ENCODE measurements around the gene ACOT7. TPM values are rescaled to one million over a fixed set of nuclear protein-coding genes. Genes with fewer than 3 reads are reported as not detected.

ACOT7 gene
- total RNA-seq, 1 experiment from 2014 or later, result 165 TPM

DNA sequence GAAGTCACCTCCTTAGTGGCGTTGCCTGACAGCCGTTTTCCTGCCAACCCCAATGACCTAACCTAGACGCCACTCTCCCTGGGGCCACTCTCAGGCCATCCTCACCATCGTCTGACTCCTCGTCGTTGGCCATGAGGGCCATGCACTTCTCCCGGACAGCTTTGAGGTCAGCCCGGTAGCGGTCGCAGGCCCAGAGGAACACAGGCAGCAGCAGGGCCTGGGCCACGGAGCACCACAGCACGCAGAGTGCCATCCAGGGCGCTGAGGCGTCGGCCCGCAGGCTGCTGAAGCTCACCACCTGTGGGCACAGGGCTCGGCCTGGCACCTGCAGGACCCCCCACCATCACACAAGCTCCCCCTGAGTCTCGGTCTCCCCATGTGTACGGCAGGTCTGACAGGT lies 142.3 kb downstream of the ACOT7 start:
- H3K36me3 ChIP-seq (ENCODE audit: low read depth, low read length), result peaks cover 6% of the 10 kb centered on the region; the same call in 1 of the 2 replicates
- no peaks in the 10 kb centered on the region for H3K79me2 ChIP-seq (ENCODE audit: low read length)
- ATAC-seq (no peak), DNase-seq (no peak)
- ChIA-PET CTCF (no interaction called here), POLR2A (ENCODE audit: unreplicated experiment) (no interaction called here)
- peaks cover 13% of the 10 kb centered on the region for H3K4me1 ChIP-seq (ENCODE audit: insufficient read depth, low read length)
- H3K9me2 ChIP-seq (replicated peaks; ENCODE audit: low read length), result no peaks in the 10 kb centered on the region
- H3F3A ChIP-seq (ENCODE audit: low read length, unreplicated experiment), result no peaks in the 10 kb centered on the region
- H2AFZ ChIP-seq (ENCODE audit: low read length), result no peak overlapping the region
- intact Hi-C loops (cut with micrococcal nuclease), result no loop called here
- H3K9me3 ChIP-seq (ENCODE audit: low read length), result no peaks in the 10 kb centered on the region
- TF ChIP-seq, protein P1, sequence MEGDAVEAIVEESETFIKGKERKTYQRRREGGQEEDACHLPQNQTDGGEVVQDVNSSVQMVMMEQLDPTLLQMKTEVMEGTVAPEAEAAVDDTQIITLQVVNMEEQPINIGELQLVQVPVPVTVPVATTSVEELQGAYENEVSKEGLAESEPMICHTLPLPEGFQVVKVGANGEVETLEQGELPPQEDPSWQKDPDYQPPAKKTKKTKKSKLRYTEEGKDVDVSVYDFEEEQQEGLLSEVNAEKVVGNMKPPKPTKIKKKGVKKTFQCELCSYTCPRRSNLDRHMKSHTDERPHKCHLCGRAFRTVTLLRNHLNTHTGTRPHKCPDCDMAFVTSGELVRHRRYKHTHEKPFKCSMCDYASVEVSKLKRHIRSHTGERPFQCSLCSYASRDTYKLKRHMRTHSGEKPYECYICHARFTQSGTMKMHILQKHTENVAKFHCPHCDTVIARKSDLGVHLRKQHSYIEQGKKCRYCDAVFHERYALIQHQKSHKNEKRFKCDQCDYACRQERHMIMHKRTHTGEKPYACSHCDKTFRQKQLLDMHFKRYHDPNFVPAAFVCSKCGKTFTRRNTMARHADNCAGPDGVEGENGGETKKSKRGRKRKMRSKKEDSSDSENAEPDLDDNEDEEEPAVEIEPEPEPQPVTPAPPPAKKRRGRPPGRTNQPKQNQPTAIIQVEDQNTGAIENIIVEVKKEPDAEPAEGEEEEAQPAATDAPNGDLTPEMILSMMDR (conservative IDR thresholded peaks at IDR 0.05; ENCODE audit: low read depth, low read length), result no peak
- TF ChIP-seq EZH2phosphoT487 (IDR thresholded peaks at IDR 0.05; ENCODE audit: borderline replicate concordance, low read length) (no peak), EZH2 (IDR thresholded peaks at IDR 0.05; ENCODE audit: low read length, unreplicated experiment) (no peak)
- H3K4me2 ChIP-seq (ENCODE audit: low read length), result no peak overlapping the region
- H3K27me3 ChIP-seq (ENCODE audit: low read length), result no peaks in the 10 kb centered on the region
- no TSS peak for BruUV-seq (replicated peaks)
- no peak overlapping the region for H3K9ac ChIP-seq (ENCODE audit: low read length)
- H3K27ac ChIP-seq (ENCODE audit: low read length), result no peak overlapping the region
- H3K4me3 ChIP-seq (ENCODE audit: low read length), result no peak overlapping the region
- no peaks in the 10 kb centered on the region for H4K20me1 ChIP-seq (ENCODE audit: low read length)

DNA sequence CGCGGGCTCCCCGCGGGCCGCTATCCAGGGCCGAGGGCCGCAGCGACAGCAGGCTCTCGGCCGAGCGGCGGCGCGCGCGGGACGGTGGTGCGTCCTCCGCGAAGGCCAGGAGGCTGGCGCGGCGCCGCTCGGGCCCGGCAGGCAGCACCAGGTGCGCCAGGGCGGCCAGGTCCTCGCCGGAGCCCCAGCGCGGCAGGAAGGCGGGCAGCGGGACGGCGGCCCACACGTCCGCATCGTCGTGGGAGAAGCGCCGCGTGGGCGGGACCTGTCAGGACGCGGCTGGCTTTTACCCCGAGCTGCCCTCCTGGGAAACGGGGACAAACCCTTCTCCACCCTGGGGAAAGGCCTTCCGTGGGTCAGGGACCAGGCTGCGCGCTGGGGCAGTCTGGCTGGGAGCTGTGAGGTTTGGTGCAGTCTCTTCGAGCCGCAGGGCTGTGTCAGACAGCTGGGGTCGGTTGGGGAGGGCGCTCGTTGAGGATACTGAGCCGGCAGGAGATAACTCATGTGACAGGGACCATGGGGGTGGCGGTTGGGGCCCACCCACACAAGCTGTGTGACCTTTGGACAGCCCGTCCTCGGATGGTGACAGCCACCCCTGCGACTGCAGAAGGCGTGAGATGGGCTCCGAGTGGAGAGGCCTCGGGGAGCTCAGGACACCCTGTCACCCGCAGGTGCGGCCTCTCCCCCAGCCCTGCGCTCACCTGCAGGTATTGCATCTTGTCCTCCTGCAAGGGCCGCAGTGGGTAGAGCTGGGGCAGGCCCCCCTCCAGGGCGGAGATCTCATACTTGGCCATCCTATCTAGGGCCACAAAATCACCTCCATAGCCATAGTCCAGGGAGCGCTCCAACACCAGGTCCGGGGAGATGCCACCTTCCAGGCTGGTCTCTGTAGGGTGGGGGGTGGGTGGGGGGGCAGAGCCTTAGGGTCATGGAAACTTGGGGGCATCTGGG lies 143.6 kb downstream of the ACOT7 start:
- Histone ChIP-seq H3K9me2 (replicated peaks; ENCODE audit: low read length) (no peaks in the 10 kb centered on the region), H3K9me3 (ENCODE audit: low read length) (no peaks in the 10 kb centered on the region), H3K4me1 (ENCODE audit: insufficient read depth, low read length) (peaks cover 21% of the 10 kb centered on the region), H4K20me1 (ENCODE audit: low read length) (no peaks in the 10 kb centered on the region), H3K27me3 (ENCODE audit: low read length) (no peaks in the 10 kb centered on the region), H3F3A (ENCODE audit: low read length, unreplicated experiment) (no peaks in the 10 kb centered on the region), H3K4me2 (ENCODE audit: low read length) (no peak overlapping the region), H3K9ac (ENCODE audit: low read length) (no peak overlapping the region), H3K79me2 (ENCODE audit: low read length) (no peaks in the 10 kb centered on the region), H3K27ac (ENCODE audit: low read length) (no peak overlapping the region), H3K36me3 (ENCODE audit: low read depth, low read length) (peaks cover 6% of the 10 kb centered on the region; the same call in 1 of the 2 replicates), H2AFZ (ENCODE audit: low read length) (no peak overlapping the region), H3K4me3 (ENCODE audit: low read length) (no peak overlapping the region)
- ChIA-PET POLR2A (ENCODE audit: unreplicated experiment) (no interaction called here), CTCF (interaction anchor here (0.5 kb wide), 1 partner anchor 50 kb away, joined by 5 read pairs; no protein-coding TSS in a partner anchor)
- DNase-seq (no peak), ATAC-seq (no peak)
- BruUV-seq (replicated peaks), result no TSS peak
- intact Hi-C loops (cut with micrococcal nuclease), result loop anchor here (5.0 kb wide), 1 partner anchor 43 kb away; the partner anchor contains the start of gene RNF207
- TF ChIP-seq, protein P1 (conservative IDR thresholded peaks at IDR 0.05; ENCODE audit: low read depth, low read length), result no peak
- TF ChIP-seq EZH2phosphoT487 (IDR thresholded peaks at IDR 0.05; ENCODE audit: borderline replicate concordance, low read length), result no peak
- no peak for TF ChIP-seq EZH2 (IDR thresholded peaks at IDR 0.05; ENCODE audit: low read length, unreplicated experiment)

Measured in PC-3 (cell line).